B cell (primary cell): ENCODE results near the gene TCF12. TPM values are rescaled to one million over a fixed set of nuclear protein-coding genes. Genes with fewer than 3 reads are reported as not detected.

Experiments
- ATAC-seq: fragments of 200-7000 bp; cut with Tn5 transposase; one replicate; pipeline ENCODE4 v1.10.0; 2021; ENCODE audit warnings: low read depth, mild to moderate bottlenecking, moderate number of reproducible peaks, moderate library complexity
- CTCF ChIA-PET: fragments of 350-600 bp; sonication (Branson Sonifier 250); formaldehyde crosslinking; loops from one replicate; lab custom pipeline; 2021; ENCODE audit warnings: antibody characterized with exemption, inconsistent platforms; lab: Charles Lee
- POLR2A ChIA-PET: fragments of 350-600 bp; sonication (Branson Sonifier 250); formaldehyde crosslinking; loops from one replicate; lab custom pipeline; 2021; ENCODE audit warnings: antibody characterized with exemption; lab: Charles Lee
- DNase-seq: peaks from one replicate; pipeline ENCODE4 v3.0.0; 2013
- H2AFZ ChIP-seq: 2 replicates; pipeline ENCODE4 v1.6.1; 2012; ENCODE audit warnings: mild to moderate bottlenecking, low read depth, low read length; ENCODE audit not compliant: insufficient read depth, poor library complexity, severe bottlenecking
- H3K27ac ChIP-seq, 2 donors: 1 replicate in 1 of 2; 2 replicates in 1 of 2; pipeline ENCODE4 v1.5.1; 2012 to 2013; ENCODE audit warnings: low read length in 2 of 2, mild to moderate bottlenecking in 2 of 2, moderate library complexity in 1 of 2
- H3K27me3 ChIP-seq, 4 experiments: fragments of 200-600 bp in 1 of 4; sonication (generic) in 1 of 4; replicated peaks in 1 of 4; 1 replicate in 2 of 4; 2 replicates in 2 of 4; pipeline versions ENCODE4 v1.6.1 to v1.7.0; 2013 to 2016; ENCODE audit warnings: low read length in 3 of 4, mild to moderate bottlenecking in 2 of 4, mixed read lengths in 1 of 4, moderate library complexity in 1 of 4; ENCODE audit not compliant: insufficient read depth in 4 of 4, control insufficient read depth in 3 of 4; ENCODE audit errors: control extremely low read depth in 1 of 4
- H3K36me3 ChIP-seq, 2 experiments: replicated peaks in 1 of 2; 1 replicate in 1 of 2; 2 replicates in 1 of 2; pipeline versions ENCODE4 v1.6.1 to v1.7.1; 2013; ENCODE audit warnings: low read length in 1 of 2; ENCODE audit not compliant: insufficient read depth in 2 of 2, control insufficient read depth in 1 of 2; ENCODE audit errors: control extremely low read depth in 1 of 2, extremely low read depth in 1 of 2
- H3K4me1 ChIP-seq, 2 donors: fragments of 200-600 bp in 1 of 2; sonication (generic) in 1 of 2; 1 replicate in 1 of 2; 2 replicates in 1 of 2; pipeline versions ENCODE4 v1.5.1 to v1.6.1; 2013 to 2017; ENCODE audit warnings: low read length in 2 of 2; ENCODE audit not compliant: control insufficient read depth in 2 of 2, insufficient read depth in 2 of 2
- H3K4me2 ChIP-seq: replicated peaks from 2 replicates; pipeline ENCODE3; 2012; ENCODE audit warnings: mild to moderate bottlenecking, low read depth, low read length; ENCODE audit not compliant: poor library complexity, severe bottlenecking
- H3K4me3 ChIP-seq, 5 experiments: fragments of 200-600 bp in 1 of 5; sonication (generic) in 1 of 5; 1 replicate in 3 of 5; 2 replicates in 2 of 5; pipeline versions ENCODE4 v1.5.1 to v1.7.0; 2011 to 2016; ENCODE audit warnings: low read length in 4 of 5, mild to moderate bottlenecking in 4 of 5, low read depth in 2 of 5, control low read depth in 1 of 5, moderate library complexity in 1 of 5; ENCODE audit not compliant: insufficient read depth in 1 of 5; ENCODE audit errors: control extremely low read depth in 1 of 5, extremely low read depth in 1 of 5
- H3K79me2 ChIP-seq: fragments of 200-600 bp; sonication (generic); one replicate; pipeline ENCODE4 v1.6.0; 2016; ENCODE audit warnings: low read length; ENCODE audit not compliant: control insufficient read depth, insufficient read depth
- H3K9ac ChIP-seq: fragments of 200-600 bp; sonication (generic); 2 replicates; pipeline ENCODE4 v1.6.1; 2017; ENCODE audit warnings: mild to moderate bottlenecking, low read length, moderate library complexity
- H3K9me3 ChIP-seq, 3 donors: one replicate each; pipeline versions ENCODE4 v1.6.1 to v1.7.1; 2013; ENCODE audit warnings: low read length in 2 of 3; ENCODE audit not compliant: control insufficient read depth in 2 of 3, insufficient read depth in 1 of 3; ENCODE audit errors: control extremely low read depth in 1 of 3
- H4K20me1 ChIP-seq: 2 replicates; pipeline ENCODE4 v1.6.0; 2012; ENCODE audit warnings: mild to moderate bottlenecking, low read length; ENCODE audit not compliant: insufficient read depth, control insufficient read depth, poor library complexity, severe bottlenecking
- H3K27ac Mint-ChIP-seq: one replicate; pipeline ENCODE4 v1.8.0; 2021; ENCODE audit warnings: mixed read lengths
- H3K27me3 Mint-ChIP-seq: one replicate; pipeline ENCODE4 v1.8.0; 2021; ENCODE audit warnings: mixed read lengths
- H3K4me1 Mint-ChIP-seq: one replicate; pipeline ENCODE4 v1.8.0; 2021; ENCODE audit warnings: mixed read lengths
- H3K4me3 Mint-ChIP-seq: one replicate; pipeline ENCODE4 v1.8.0; 2021; ENCODE audit warnings: mixed read lengths
- H3K9me3 Mint-ChIP-seq: one replicate; pipeline ENCODE4 v1.8.0; 2022; ENCODE audit warnings: mixed read lengths; ENCODE audit not compliant: insufficient read depth
- EZH2 ChIP-seq: IDR thresholded peaks from 2 replicates; pipeline ENCODE4 v1.6.1; 2012; ENCODE audit warnings: borderline replicate concordance, low read depth, mild to moderate bottlenecking, moderate library complexity, low read length; ENCODE audit not compliant: insufficient read depth, poor library complexity, severe bottlenecking
- WGBS: methylation state at CpG from one replicate; pipeline ENCODE4 v1.1.5; 2013; ENCODE audit warnings: missing lambda C conversion rate; ENCODE audit not compliant: insufficient coverage; 5-methylcytosine and 5-hydroxymethylcytosine counted together
- intact Hi-C: fragments of 100-400 bp; cut with micrococcal nuclease; formaldehyde crosslinking; loops from one replicate; pipeline ENCODE4 v1.10.0; 2022
- polyA plus RNA-seq: library from polyadenylated mRNA; depleted of rRNA; stranded (reverse); fragments of >200 nt; gene quantifications from 2 replicates; pipeline ENCODE4 v1.2.3, GENCODE V29; 2012
- total RNA-seq, 2 donors: library from RNA; stranded (reverse); fragments of 120-200 nt in 1 of 2; gene quantifications; 1 replicate in 1 of 2; 2 replicates in 1 of 2; pipeline versions ENCODE4 v1.2.3 to v1.2.4, GENCODE V29; 2013 to 2022
- TF ChIP-seq, protein P1 (sequence below): fragments of 200-600 bp; IDR thresholded peaks from one replicate; pipeline ENCODE4 v1.8.0; 2022; ENCODE audit warnings: antibody characterized with exemption, mild to moderate bottlenecking

The TCF12 gene
- total and polyA plus RNA-seq, 2 donors (not counting 1 experiment from before 2014, with no cell fraction given): 27.1 to 131 TPM

DNA sequence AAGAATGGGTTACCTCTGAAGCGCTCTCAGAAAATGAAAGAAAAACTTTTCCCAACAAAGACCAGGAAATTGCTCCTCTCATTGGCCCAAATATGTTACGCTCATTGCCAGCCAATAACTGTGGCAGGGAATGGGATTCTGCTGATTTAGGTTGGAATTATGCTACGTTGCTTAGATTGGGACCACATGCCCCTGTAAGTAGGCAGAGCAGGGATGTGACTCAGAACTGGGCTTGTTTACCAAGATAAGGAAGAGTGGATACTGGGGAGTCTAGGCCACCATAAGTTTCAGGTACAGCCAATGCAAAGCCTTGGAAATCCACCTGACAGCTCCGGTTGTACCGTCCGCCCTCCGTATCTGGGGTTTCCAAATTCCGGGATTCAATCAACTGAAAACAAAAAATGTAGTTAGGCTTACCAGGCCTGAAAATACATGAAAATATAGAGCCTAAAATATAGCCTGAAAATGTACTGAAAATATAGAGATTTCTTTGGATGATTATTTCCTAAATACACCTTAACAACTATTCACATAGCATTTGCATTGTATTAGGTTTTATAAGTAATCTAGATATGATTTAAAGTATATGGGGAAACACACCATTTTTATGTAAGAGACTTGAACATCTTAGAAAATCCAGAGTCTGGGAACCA lies 1.5 kb upstream of the TCF12 start:
- Histone ChIP-seq H3K27ac (no peak overlapping the region), H3K27me3 (no peaks in the 10 kb centered on the region), H4K20me1 (no peaks in the 10 kb centered on the region), H3K79me2 (peaks cover 63% of the 10 kb centered on the region), H3K9ac (peak overlapping the region; percentile 94), H2AFZ (peak overlapping the region; percentile 97), H3K9me3 (no peaks in the 10 kb centered on the region), H3K4me1 (peaks cover 19 to 21% of the 10 kb centered on the region in 2 donors), H3K4me3 (peak overlapping the region in 2 of 5 experiments; percentile 80 to 89), H3K4me2 (peak overlapping the region; percentile 90), H3K36me3 (no peaks in the 10 kb centered on the region)
- WGBS: 97% methylated on average over 7 of the region's 8 CpGs
- Mint-ChIP-seq H3K9me3 (no peaks in the 10 kb centered on the region), H3K27ac (no peak overlapping the region), H3K4me1 (peaks cover 29% of the 10 kb centered on the region), H3K27me3 (no peaks in the 10 kb centered on the region), H3K4me3 (peak overlapping the region; percentile 93)
- ChIA-PET CTCF (no interaction called here), POLR2A (interaction anchor here (3.9 kb wide), 1 partner anchor 30 kb away, joined by 31 read pairs; no protein-coding TSS in a partner anchor)
- ATAC-seq (no peak), DNase-seq (no peak)
- TF ChIP-seq EZH2: no peak
- TF ChIP-seq, protein P1, sequence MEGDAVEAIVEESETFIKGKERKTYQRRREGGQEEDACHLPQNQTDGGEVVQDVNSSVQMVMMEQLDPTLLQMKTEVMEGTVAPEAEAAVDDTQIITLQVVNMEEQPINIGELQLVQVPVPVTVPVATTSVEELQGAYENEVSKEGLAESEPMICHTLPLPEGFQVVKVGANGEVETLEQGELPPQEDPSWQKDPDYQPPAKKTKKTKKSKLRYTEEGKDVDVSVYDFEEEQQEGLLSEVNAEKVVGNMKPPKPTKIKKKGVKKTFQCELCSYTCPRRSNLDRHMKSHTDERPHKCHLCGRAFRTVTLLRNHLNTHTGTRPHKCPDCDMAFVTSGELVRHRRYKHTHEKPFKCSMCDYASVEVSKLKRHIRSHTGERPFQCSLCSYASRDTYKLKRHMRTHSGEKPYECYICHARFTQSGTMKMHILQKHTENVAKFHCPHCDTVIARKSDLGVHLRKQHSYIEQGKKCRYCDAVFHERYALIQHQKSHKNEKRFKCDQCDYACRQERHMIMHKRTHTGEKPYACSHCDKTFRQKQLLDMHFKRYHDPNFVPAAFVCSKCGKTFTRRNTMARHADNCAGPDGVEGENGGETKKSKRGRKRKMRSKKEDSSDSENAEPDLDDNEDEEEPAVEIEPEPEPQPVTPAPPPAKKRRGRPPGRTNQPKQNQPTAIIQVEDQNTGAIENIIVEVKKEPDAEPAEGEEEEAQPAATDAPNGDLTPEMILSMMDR: no peak
- intact Hi-C loops: loop anchor here (5.0 to 10.0 kb wide), 3 partner anchors 218 to 670 kb away; no protein-coding TSS in a partner anchor

GRCh38 chr15:56917652-56918045 lies 795 bp upstream of the TCF12 start:
- WGBS: 24% methylated on average over 9 of the region's 9 CpGs
- peaks cover 19 to 21% of the 10 kb centered on the region in 2 donors for H3K4me1 ChIP-seq
- H3K4me3 Mint-ChIP-seq: peak overlapping the region; percentile 93
- H3K27me3 ChIP-seq: no peaks in the 10 kb centered on the region
- peak overlapping the region; percentile 80 to 92 (median 89) for H3K4me3 ChIP-seq
- peak overlapping the region; percentile 97 for H2AFZ ChIP-seq
- peaks cover 29% of the 10 kb centered on the region for H3K4me1 Mint-ChIP-seq
- H3K9ac ChIP-seq: peak overlapping the region; percentile 94
- DNase-seq (no peak), ATAC-seq (no peak)
- POLR2A ChIA-PET: interaction anchor here (1.0 to 3.9 kb wide), 4 partner anchors 10 to 184 kb away, joined by 3 to 31 read pairs (median 5); partner anchors contain the start of gene ZNF280D
- no peaks in the 10 kb centered on the region for H4K20me1 ChIP-seq
- CTCF ChIA-PET: interaction anchor here (0.8 to 1.5 kb wide), 12 partner anchors 11 to 610 kb away, joined by 3 to 15 read pairs (median 5); no protein-coding TSS in a partner anchor
- H3K9me3 Mint-ChIP-seq: no peaks in the 10 kb centered on the region
- peak overlapping the region; percentile 90 for H3K4me2 ChIP-seq
- peaks cover 62% of the 10 kb centered on the region for H3K79me2 ChIP-seq
- peak overlapping the region; percentile 89 for H3K27ac Mint-ChIP-seq
- H3K27ac ChIP-seq: peak overlapping the region; percentile 79 to 86
- no peaks in the 10 kb centered on the region for H3K36me3 ChIP-seq
- intact Hi-C loops: loop anchor here (1.0 to 10.0 kb wide), 7 partner anchors 30 to 670 kb away; partner anchors contain the start of gene ZNF280D
- no peak for TF ChIP-seq EZH2
- TF ChIP-seq, protein P1: no peak
- no peaks in the 10 kb centered on the region for H3K9me3 ChIP-seq
- H3K27me3 Mint-ChIP-seq: no peaks in the 10 kb centered on the region
